CD14-positive monocyte (primary cell): ENCODE results near the gene STK11. TPM values are rescaled to one million over a fixed set of nuclear protein-coding genes. Genes with fewer than 3 reads are reported as not detected.
"Not testable (repeated sequence)": the region's sequence is repeated elsewhere in the genome, so short reads cannot be mapped to it uniquely, and the experiment has no call there.

ENCODE experiments used
- DNase-seq, 3 donors: peaks; one replicate each; pipeline ENCODE4 v3.0.0-alpha.2; 2011 to 2022
- H2AFZ ChIP-seq: 2 replicates; pipeline ENCODE4 v1.6.0; 2012; ENCODE audit warnings: mild to moderate bottlenecking, low read depth, low read length, inconsistent platforms; ENCODE audit not compliant: insufficient read depth, poor library complexity, severe bottlenecking
- H3K27ac ChIP-seq, 2 donors: 1 replicate in 1 of 2; 2 replicates in 1 of 2; pipeline ENCODE4 v1.5.1; 2012 to 2013; ENCODE audit warnings: low read length in 2 of 2, control low read depth in 1 of 2, inconsistent platforms in 1 of 2, low read depth in 1 of 2, mild to moderate bottlenecking in 1 of 2
- H3K27me3 ChIP-seq, 2 donors: one replicate each; pipeline versions ENCODE4 v1.6.0 to v1.6.1; 2011 to 2013; ENCODE audit warnings: low read length in 2 of 2; ENCODE audit not compliant: control insufficient read depth in 2 of 2, insufficient read depth in 2 of 2
- H3K36me3 ChIP-seq, 2 donors: replicated peaks in 1 of 2; 1 replicate in 1 of 2; 2 replicates in 1 of 2; pipeline versions ENCODE4 v1.5.1 to v1.6.1; 2012 to 2013; ENCODE audit warnings: low read length in 2 of 2, control low read depth in 1 of 2, inconsistent platforms in 1 of 2, mild to moderate bottlenecking in 1 of 2; ENCODE audit not compliant: insufficient read depth in 2 of 2, control insufficient read depth in 1 of 2
- H3K4me1 ChIP-seq, 2 donors: 1 replicate in 1 of 2; 2 replicates in 1 of 2; pipeline versions ENCODE4 v1.5.1 to v1.6.1; 2012 to 2013; ENCODE audit warnings: low read length in 2 of 2, control low read depth in 1 of 2, inconsistent platforms in 1 of 2, mild to moderate bottlenecking in 1 of 2, moderate library complexity in 1 of 2; ENCODE audit not compliant: insufficient read depth in 2 of 2, control insufficient read depth in 1 of 2
- H3K4me2 ChIP-seq: replicated peaks from 2 replicates; pipeline ENCODE3; 2012; ENCODE audit warnings: low read length, moderate library complexity, mild to moderate bottlenecking; ENCODE audit not compliant: poor library complexity, severe bottlenecking; ENCODE audit errors: extremely low read depth
- H3K4me3 ChIP-seq, 3 experiments: fragments of 200-600 bp in 1 of 3; sonication (generic) in 1 of 3; replicated peaks in 1 of 3; 1 replicate in 2 of 3; 2 replicates in 1 of 3; pipeline ENCODE4 v1.5.1; 2011 to 2013; ENCODE audit warnings: low read length in 3 of 3, mild to moderate bottlenecking in 3 of 3, control low read depth in 2 of 3, low read depth in 2 of 3, inconsistent platforms in 1 of 3, moderate library complexity in 1 of 3
- H3K79me2 ChIP-seq: 2 replicates; pipeline ENCODE4 v1.6.0; 2012; ENCODE audit warnings: mild to moderate bottlenecking, control low read depth, inconsistent platforms, low read length, moderate library complexity; ENCODE audit not compliant: insufficient read depth
- H3K9ac ChIP-seq: 2 replicates; pipeline ENCODE4 v1.6.0; 2017; ENCODE audit warnings: low read length, mild to moderate bottlenecking; ENCODE audit not compliant: insufficient read depth, poor library complexity, severe bottlenecking
- H3K9me3 ChIP-seq, 2 donors: replicated peaks in 1 of 2; 1 replicate in 1 of 2; 2 replicates in 1 of 2; pipeline versions ENCODE4 v1.5.1 to v1.6.1; 2012 to 2013; ENCODE audit warnings: low read length in 2 of 2, control low read depth in 1 of 2; ENCODE audit not compliant: control insufficient read depth in 1 of 2, insufficient read depth in 1 of 2
- H4K20me1 ChIP-seq: 2 replicates; pipeline ENCODE4 v1.6.0; 2012; ENCODE audit warnings: mild to moderate bottlenecking, low read length, control low read depth, moderate library complexity; ENCODE audit not compliant: insufficient read depth
- H3K27ac Mint-ChIP-seq, 7 donors: one replicate each; pipeline ENCODE4 v1.8.0; 2020; ENCODE audit warnings: mild to moderate bottlenecking in 7 of 7, mixed read lengths in 7 of 7, moderate library complexity in 6 of 7, inconsistent platforms in 2 of 7
- H3K27me3 Mint-ChIP-seq, 3 donors: one replicate each; pipeline ENCODE4 v1.8.0; 2021 to 2022; ENCODE audit warnings: low read depth in 3 of 3, mild to moderate bottlenecking in 3 of 3, mixed read lengths in 3 of 3, moderate library complexity in 3 of 3, inconsistent platforms in 1 of 3
- H3K36me3 Mint-ChIP-seq, 2 donors: one replicate each; pipeline ENCODE4 v1.8.0; 2020; ENCODE audit warnings: mixed read lengths in 2 of 2, inconsistent platforms in 1 of 2, mild to moderate bottlenecking in 1 of 2
- H3K4me1 Mint-ChIP-seq: one replicate; pipeline ENCODE4 v1.8.0; 2020; ENCODE audit warnings: mild to moderate bottlenecking, mixed read lengths
- H3K4me3 Mint-ChIP-seq, 2 donors: one replicate each; pipeline ENCODE4 v1.8.0; 2020; ENCODE audit warnings: mild to moderate bottlenecking in 2 of 2, mixed read lengths in 2 of 2, moderate library complexity in 1 of 2
- H3K9me3 Mint-ChIP-seq, 7 donors: one replicate each; pipeline ENCODE4 v1.8.0; 2020 to 2022; ENCODE audit warnings: mixed read lengths in 7 of 7, mild to moderate bottlenecking in 6 of 7, moderate library complexity in 6 of 7, inconsistent platforms in 2 of 7
- WGBS: methylation state at CpG from one replicate; pipeline ENCODE4 v1.1.5; 2013; ENCODE audit warnings: missing lambda C conversion rate; ENCODE audit not compliant: insufficient coverage; 5-methylcytosine and 5-hydroxymethylcytosine counted together
- intact Hi-C, 2 donors: fragments of 100-400 bp; cut with micrococcal nuclease; formaldehyde crosslinking; loops; one replicate each; pipeline versions ENCODE4 v1.15.0 to v1.15.1; 2023
- polyA plus RNA-seq, 3 donors: library from polyadenylated mRNA; depleted of rRNA in 1 of 3; unstranded in 2 of 3; stranded (reverse) in 1 of 3; fragments of 300-500 nt in 2 of 3; fragments of >200 nt in 1 of 3; fragmentation: Illumina TruSeq in 2 of 3; gene quantifications; 1 replicate in 2 of 3; 2 replicates in 1 of 3; pipeline ENCODE4 v1.2.3, GENCODE V29; 2012 to 2021
- TF ChIP-seq, protein P1 (sequence below): fragments of 200-600 bp; IDR thresholded peaks from one replicate; pipeline ENCODE4 v1.8.0; 2022; ENCODE audit warnings: antibody characterized with exemption, mild to moderate bottlenecking

Gene STK11
- polyA plus RNA-seq, 3 donors: 6.2 to 72.1 (median 15.4) TPM

GRCh38 chr19:1244693-1245451 is 39.3 kb downstream of the STK11 start:
- WGBS: 35% methylated on average over 21 of the region's 31 CpGs
- peaks cover 0 to 2% (median 0%) of the 10 kb centered on the region in 7 donors for H3K9me3 Mint-ChIP-seq
- H3K4me3 ChIP-seq: peak overlapping the region; percentile 24 to 78 (median 42)
- peaks cover 0 to 1% of the 10 kb centered on the region in 2 donors for H3K27me3 ChIP-seq
- H3K9ac ChIP-seq: peak overlapping the region; percentile 53
- DNase-seq: peak in 2 of 3 donors; percentile 28 to 44
- intact Hi-C loops: loop anchor here (1.0 to 10.0 kb wide), 5 partner anchors 22 to 380 kb away; partner anchors contain the start of genes ARID3A (in 1 of the 2) and GPX4 (in 1 of the 2)
- peaks cover 35% of the 10 kb centered on the region for H4K20me1 ChIP-seq
- H3K36me3 ChIP-seq: no peaks in the 10 kb centered on the region
- peak overlapping the region; percentile 79 to 90 for H3K4me3 Mint-ChIP-seq
- TF ChIP-seq, protein P1, sequence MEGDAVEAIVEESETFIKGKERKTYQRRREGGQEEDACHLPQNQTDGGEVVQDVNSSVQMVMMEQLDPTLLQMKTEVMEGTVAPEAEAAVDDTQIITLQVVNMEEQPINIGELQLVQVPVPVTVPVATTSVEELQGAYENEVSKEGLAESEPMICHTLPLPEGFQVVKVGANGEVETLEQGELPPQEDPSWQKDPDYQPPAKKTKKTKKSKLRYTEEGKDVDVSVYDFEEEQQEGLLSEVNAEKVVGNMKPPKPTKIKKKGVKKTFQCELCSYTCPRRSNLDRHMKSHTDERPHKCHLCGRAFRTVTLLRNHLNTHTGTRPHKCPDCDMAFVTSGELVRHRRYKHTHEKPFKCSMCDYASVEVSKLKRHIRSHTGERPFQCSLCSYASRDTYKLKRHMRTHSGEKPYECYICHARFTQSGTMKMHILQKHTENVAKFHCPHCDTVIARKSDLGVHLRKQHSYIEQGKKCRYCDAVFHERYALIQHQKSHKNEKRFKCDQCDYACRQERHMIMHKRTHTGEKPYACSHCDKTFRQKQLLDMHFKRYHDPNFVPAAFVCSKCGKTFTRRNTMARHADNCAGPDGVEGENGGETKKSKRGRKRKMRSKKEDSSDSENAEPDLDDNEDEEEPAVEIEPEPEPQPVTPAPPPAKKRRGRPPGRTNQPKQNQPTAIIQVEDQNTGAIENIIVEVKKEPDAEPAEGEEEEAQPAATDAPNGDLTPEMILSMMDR: peak; percentile 36
- H3K36me3 Mint-ChIP-seq: peaks cover 0 to 6% of the 10 kb centered on the region in 2 donors
- H2AFZ ChIP-seq: no peak overlapping the region
- H3K27ac ChIP-seq: peak overlapping the region; percentile 64 to 69
- H3K4me2 ChIP-seq: peak overlapping the region; percentile 78
- peaks cover 46% of the 10 kb centered on the region for H3K79me2 ChIP-seq
- H3K4me1 ChIP-seq: peaks cover 58 to 78% of the 10 kb centered on the region in 2 donors
- H3K9me3 ChIP-seq: no peaks in the 10 kb centered on the region
- H3K27me3 Mint-ChIP-seq: peaks cover 4 to 6% (median 4%) of the 10 kb centered on the region in 3 donors
- peaks cover 43% of the 10 kb centered on the region for H3K4me1 Mint-ChIP-seq
- peak overlapping the region; percentile 87 to 98 (median 94) for H3K27ac Mint-ChIP-seq

DNA sequence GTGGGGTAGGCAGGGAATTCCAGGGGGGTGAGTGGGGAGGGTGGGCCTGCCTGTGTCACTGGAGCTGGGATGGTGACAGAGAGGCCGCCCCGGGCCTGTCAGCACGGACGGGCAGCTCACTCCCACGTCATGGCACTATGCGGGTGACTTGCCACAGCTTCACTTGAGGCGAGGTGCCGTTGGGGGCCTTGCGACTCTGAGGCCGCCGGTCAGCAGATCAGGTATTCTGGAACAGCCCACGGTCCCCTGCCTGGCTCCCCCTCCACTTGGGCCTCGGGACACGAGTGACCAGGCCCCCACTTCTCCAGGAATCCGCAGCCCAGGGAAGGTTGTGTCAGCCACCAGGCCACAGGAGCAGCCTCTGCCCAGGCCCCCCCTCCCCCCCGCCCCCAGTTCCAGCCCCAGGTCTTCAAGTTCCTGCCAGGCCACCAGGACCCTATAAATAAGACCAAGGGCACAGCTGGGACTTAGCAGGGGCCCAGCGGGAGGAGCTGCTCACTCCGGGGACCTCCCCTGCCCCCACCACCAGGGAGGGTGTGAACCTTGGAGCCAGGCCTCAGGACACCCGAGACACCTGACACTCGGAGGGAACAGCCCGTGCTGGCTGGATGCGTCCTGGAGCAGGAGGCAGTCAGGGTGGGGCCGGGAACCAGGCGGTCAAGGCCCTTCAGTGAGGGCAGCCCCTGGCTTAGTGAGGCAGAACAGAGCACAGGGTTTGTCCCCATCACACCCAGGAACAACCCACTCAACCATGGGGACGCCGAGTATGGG is 40.1 kb downstream of the STK11 start:
- H3K27me3 ChIP-seq: no peaks in the 10 kb centered on the region
- Mint-ChIP-seq H3K4me1 (peaks cover 42% of the 10 kb centered on the region), H3K9me3 (no peaks in the 10 kb centered on the region), H3K4me3 (no peak overlapping the region), H3K36me3 (peaks cover 0 to 6% of the 10 kb centered on the region in 2 donors), H3K27ac (no peak overlapping the region), H3K27me3 (peaks cover 2 to 4% (median 4%) of the 10 kb centered on the region in 3 donors)
- peak overlapping the region; percentile 53 for H3K9ac ChIP-seq
- H3K4me3 ChIP-seq: peak overlapping the region in 1 of 3 experiments; percentile 78
- H3K79me2 ChIP-seq: peaks cover 54% of the 10 kb centered on the region
- H3K4me2 ChIP-seq: peak overlapping the region; percentile 78
- intact Hi-C loops: loop anchor here in 1 of 2 donors (10.0 kb wide), 3 partner anchors 141 to 381 kb away; partner anchors contain the start of genes ARID3A and GPX4
- no peaks in the 10 kb centered on the region for H3K9me3 ChIP-seq
- WGBS: 90% methylated on average over 23 of the region's 26 CpGs
- peaks cover 53 to 70% of the 10 kb centered on the region in 2 donors for H3K4me1 ChIP-seq
- H4K20me1 ChIP-seq: peaks cover 38% of the 10 kb centered on the region
- no peaks in the 10 kb centered on the region for H3K36me3 ChIP-seq
- TF ChIP-seq, protein P1: no peak
- no peak overlapping the region for H3K27ac ChIP-seq
- no peak overlapping the region for H2AFZ ChIP-seq
- no peak for DNase-seq

DNA sequence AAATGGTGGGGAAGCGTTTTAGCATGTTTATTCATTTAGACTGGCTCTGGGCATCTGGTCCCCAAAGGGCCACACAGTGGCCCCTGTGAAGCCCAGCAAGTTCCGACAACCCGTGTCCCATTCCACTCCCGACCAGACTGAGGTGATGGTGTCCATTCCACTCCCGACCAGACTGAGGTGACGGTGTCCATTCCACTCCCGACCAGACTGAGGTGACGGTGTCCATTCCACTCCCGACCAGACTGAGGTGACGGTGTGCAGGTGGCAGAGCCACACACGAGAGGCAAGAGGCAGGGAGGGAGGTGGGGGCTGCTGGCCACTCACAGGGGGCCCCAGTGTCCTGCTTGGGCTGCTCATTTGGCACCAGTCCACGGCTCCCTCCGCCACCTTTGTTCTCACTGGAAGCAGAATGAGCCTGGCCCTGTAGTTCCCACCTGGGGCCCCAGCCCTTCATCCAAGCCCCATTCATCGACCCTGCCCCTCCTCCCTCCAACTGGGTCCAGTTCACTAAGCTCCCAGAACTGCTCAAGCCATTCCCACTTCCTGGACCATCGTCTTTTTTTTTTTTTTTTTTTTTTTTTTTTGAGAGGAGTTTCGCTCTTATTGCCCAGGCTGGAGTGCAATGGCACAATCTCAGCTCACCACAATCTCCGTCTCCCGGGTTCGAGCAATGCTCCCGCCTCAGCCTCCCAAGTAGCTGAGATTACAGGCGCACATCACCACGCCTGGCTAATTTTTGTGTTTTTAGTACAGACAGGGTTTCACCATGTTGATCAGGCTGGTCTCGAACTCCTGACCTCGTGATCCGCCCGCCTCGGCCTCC is 40.9 kb downstream of the STK11 start:
- DNase-seq, H2AFZ ChIP-seq, H3K9me3 Mint-ChIP-seq, H3K4me3 ChIP-seq, H3K9ac ChIP-seq, H3K4me2 ChIP-seq, H3K36me3 Mint-ChIP-seq, H3K27me3 Mint-ChIP-seq, H3K27ac ChIP-seq, H3K4me3 Mint-ChIP-seq, H3K27me3 ChIP-seq, H3K36me3 ChIP-seq, H3K9me3 ChIP-seq: not testable (repeated sequence)
- 97% methylated on average over 12 of the region's 27 CpGs for WGBS
- peak overlapping the region in 4 of 7 donors; percentile 45 to 91 (median 66) for H3K27ac Mint-ChIP-seq
- intact Hi-C loops: loop anchor here in 1 of 2 donors (10.0 kb wide), 3 partner anchors 142 to 382 kb away; partner anchors contain the start of genes ARID3A and GPX4
- peaks cover 46% of the 10 kb centered on the region for H4K20me1 ChIP-seq
- H3K4me1 ChIP-seq: peaks cover 45 to 62% of the 10 kb centered on the region in 2 donors
- peaks cover 62% of the 10 kb centered on the region for H3K79me2 ChIP-seq
- H3K4me1 Mint-ChIP-seq: peaks cover 34% of the 10 kb centered on the region
